Measurements from ENCODE around the gene TPD52L1.
"Not testable (repeated sequence)": the region's sequence is repeated elsewhere in the genome, so short reads cannot be mapped to it uniquely, and the experiment has no call there.

TPD52L1 gene

GRCh38 chr6:125144822-125145221, 8.8 kb upstream of the TPD52L1 start:
- no peak for DNase-seq

GRCh38 chr6:125149256-125150144, 4.1 kb upstream of the TPD52L1 start:
- no peak for DNase-seq

- no peak for DNase-seq
Measured at GRCh38 chr6:125151700-125152099, 1.9 kb upstream of the TPD52L1 start.

GRCh38 chr6:125154118-125154760, 666 bp downstream of the TPD52L1 start:
- DNase-seq: no peak

GRCh38 chr6:125154761-125155135, 1.2 kb downstream of the TPD52L1 start:
- DNase-seq: no peak

GRCh38 chr6:125155344-125155743, 1.8 kb downstream of the TPD52L1 start:
- DNase-seq: no peak

GRCh38 chr6:125156496-125156895, 2.9 kb downstream of the TPD52L1 start:
- DNase-seq: no peak

- no peak for DNase-seq
Measured at GRCh38 chr6:125157280-125157679, 3.7 kb downstream of the TPD52L1 start.

GRCh38 chr6:125157725-125158124, 4.2 kb downstream of the TPD52L1 start:
- no peak for DNase-seq

- DNase-seq: not testable (repeated sequence)
Measured at GRCh38 chr6:125163339-125163738, 9.8 kb downstream of the TPD52L1 start.

GRCh38 chr6:125163811-125164210, 10.2 kb downstream of the TPD52L1 start:
- DNase-seq: no peak

- no peak for DNase-seq
Measured at GRCh38 chr6:125164696-125165095, 11.1 kb downstream of the TPD52L1 start.

- DNase-seq: no peak
Measured at GRCh38 chr6:125165256-125165655, 11.7 kb downstream of the TPD52L1 start.

- no peak for DNase-seq
Measured at GRCh38 chr6:125165776-125166175, 12.2 kb downstream of the TPD52L1 start.

- DNase-seq: no peak
Measured at GRCh38 chr6:125166711-125167110, 13.1 kb downstream of the TPD52L1 start.

- no peak for DNase-seq
Measured at GRCh38 chr6:125167579-125167978, 14.0 kb downstream of the TPD52L1 start.

GRCh38 chr6:125169058-125169457, 15.5 kb downstream of the TPD52L1 start:
- DNase-seq: no peak

- DNase-seq: no peak
Measured at GRCh38 chr6:125169522-125169921, 15.9 kb downstream of the TPD52L1 start.

- DNase-seq: no peak
Measured at GRCh38 chr6:125170376-125170775, 16.8 kb downstream of the TPD52L1 start.

- no peak for DNase-seq
Measured at GRCh38 chr6:125173341-125174095, 19.9 kb downstream of the TPD52L1 start.

- no peak for DNase-seq
Measured at GRCh38 chr6:125174626-125175025, 21.1 kb downstream of the TPD52L1 start.

- no peak for DNase-seq
Measured at GRCh38 chr6:125175466-125176048, 22.0 kb downstream of the TPD52L1 start.

Data from NCI-H748 treated with DMSO at 0.1 percent for 48 hours (cell line).